GM15510 (cell line): ENCODE measurements around the gene PLEKHA6.

Experiments used
- POLR2A ChIP-seq: IDR thresholded peaks from 3 replicates; pipeline ENCODE4 v1.6.1; 2011; ENCODE audit warnings: borderline replicate concordance; ENCODE audit not compliant: insufficient read length; ENCODE audit errors: extremely low read depth

Gene PLEKHA6

GRCh38 chr1:204366759-204367158 is 7.0 kb upstream of the PLEKHA6 start:
- TF ChIP-seq POLR2A = no peak

- no peak for TF ChIP-seq POLR2A
These were observed 3.8 kb upstream of the PLEKHA6 start for GRCh38 chr1:204363335-204364114.

DNA sequence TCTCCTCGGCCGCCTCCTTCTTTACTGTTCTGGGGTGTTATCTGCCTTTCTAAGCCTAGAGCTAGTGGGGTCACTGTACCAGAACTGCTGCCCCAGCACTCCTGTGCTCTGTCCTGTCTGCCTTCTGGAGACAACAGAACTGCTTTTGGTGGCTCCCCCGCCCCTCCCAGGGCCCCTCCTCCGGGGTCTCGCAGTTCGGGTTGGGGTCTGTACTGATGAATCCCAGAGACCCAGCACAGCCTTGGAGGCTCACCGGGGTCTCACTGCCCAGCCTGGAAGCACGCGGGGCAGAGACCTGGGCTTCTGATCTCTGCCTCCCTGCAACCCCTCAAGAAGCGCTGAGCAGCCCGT is 3.2 kb upstream of the PLEKHA6 start:
- TF ChIP-seq POLR2A = no peak

- no peak for TF ChIP-seq POLR2A
These were observed 2.1 kb upstream of the PLEKHA6 start for GRCh38 chr1:204361781-204362180.

DNA sequence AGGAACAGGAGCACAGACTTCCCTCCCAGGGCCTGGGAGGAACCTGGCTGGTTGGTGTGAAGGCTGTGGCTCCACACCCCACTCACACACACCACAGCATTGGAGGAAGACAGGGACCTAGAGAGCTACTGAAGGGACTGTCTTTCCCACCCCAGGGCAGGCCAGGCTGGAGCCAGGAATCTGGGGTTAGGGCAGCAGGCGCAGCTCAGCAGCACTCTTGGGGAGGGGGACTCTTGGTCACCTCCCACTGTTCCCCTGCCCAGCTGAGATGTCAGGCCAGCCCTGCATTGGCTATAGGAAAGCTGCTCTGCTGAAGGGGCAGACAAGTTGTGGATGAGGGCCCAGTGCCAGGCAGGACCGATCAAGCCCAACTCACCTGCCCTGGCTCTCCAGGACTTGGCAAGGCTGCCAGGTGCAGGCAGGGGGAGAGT is 1.6 kb upstream of the PLEKHA6 start:
- TF ChIP-seq POLR2A = no peak

- no peak for TF ChIP-seq POLR2A
These were observed 585 bp upstream of the PLEKHA6 start for GRCh38 chr1:204360314-204360713.

- TF ChIP-seq POLR2A = no peak
These were observed 627 bp downstream of the PLEKHA6 start for GRCh38 chr1:204359131-204359473.

- TF ChIP-seq POLR2A = no peak
These were observed 1.1 kb downstream of the PLEKHA6 start for GRCh38 chr1:204358605-204359004.

DNA sequence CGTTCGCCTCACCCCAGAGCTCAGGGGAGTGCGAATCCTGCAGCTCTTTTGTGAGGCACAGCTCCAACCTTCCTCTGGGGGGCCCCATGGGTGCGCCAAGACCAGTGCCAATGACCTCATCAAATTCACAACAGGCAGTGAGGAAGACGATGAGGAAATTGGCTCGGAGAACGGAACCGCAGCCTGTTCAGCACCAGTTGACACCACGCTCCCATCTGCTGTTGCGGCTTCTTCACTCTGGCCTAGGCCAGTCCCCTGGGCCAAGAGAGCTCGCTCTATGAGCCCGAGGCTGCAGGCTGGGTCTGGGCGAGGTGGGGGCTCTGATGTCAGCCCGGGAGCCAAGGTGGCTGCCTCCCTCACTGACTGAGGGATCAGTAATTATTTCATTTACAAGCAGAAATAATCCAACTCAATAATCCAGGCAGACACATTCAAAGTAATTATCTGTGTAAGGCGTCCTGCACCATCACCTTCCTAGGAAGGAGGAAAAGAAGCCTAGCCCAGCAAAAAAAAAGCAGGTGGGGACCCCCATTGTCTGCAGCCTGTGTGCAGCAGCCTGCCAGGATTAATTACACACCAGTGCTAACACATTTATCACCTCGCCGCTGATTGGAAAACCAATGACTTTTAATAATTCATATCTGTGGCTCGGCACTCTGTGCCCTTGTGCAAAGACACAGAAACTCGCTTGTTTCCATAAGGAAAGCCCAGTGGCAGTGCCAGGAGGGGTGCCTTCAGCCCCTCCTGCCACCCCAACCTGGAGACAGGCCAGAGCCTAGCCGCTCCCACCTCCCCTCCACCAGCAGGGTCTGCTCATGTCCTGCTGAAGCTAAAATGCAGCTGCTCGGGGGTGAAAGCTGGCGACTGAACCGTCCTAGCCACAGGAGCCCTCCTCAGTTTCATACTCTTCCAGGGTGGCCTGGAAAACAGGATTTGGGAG is 1.9 kb downstream of the PLEKHA6 start:
- TF ChIP-seq POLR2A = no peak

DNA sequence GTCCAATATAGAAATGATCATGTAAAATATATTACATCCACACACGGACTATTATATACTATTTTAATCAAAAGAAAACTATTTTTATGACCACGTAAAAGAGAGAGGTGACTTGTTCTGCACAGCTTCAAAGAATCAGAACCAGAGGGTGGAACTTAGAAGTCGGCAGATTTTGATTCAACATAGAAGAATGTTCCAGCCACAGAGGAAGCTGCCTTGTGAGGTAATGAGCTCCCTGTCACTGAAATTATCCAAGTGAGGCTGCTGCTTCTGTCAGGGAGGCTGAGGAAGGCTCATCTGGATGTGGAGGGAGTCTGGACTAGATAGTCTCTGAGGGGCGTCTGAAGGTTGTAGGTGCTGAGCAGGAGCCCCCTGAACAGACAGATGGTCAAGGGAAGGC is 2.7 kb downstream of the PLEKHA6 start:
- TF ChIP-seq POLR2A = no peak

GRCh38 chr1:204355913-204356312 is 3.8 kb downstream of the PLEKHA6 start:
- TF ChIP-seq POLR2A = no peak

- TF ChIP-seq POLR2A = no peak
These were observed 5.2 kb downstream of the PLEKHA6 start for GRCh38 chr1:204354579-204354978.

DNA sequence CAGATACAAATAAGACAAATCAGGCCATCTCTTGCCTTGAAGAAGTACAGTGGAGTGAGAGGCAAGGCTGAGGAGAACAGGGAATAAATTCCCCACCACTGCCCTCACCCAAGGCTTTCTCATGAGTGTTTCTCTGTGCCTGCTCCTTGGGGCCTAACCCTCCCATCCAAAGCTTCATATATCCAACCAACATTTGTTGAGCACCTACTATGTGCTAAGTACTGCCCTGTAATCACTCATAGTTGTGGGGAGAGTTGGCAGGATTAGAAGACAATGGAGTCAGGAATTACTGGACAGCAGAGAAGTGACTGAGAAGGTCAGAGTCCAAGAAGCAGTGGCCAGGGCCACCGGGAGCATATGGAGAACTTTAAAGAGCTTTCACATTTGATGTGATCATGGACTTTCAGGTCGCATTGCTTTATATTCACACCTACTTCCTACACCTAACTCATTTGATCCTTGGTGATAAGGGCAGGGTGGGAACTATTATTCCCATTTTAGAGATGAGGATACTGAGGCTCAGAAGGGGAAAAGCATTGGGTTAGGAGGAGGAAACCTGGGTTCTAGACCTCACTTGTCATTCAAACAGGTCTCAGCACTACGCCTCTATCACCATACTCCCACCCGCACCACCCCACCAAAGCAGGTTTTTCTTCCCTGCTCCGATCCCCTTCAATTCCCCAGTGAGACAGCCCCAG is 6.4 kb downstream of the PLEKHA6 start:
- TF ChIP-seq POLR2A = no peak

- no peak for TF ChIP-seq POLR2A
These were observed 8.7 kb downstream of the PLEKHA6 start for GRCh38 chr1:204350857-204351573.
